ENCODE data around the gene CAMK1G. TPM values are rescaled to one million over a fixed set of nuclear protein-coding genes. Genes with fewer than 3 reads are reported as not detected.
A peak's percentile ranks its signal among the peaks of the same experiment; 100 is the strongest.

CAMK1G gene
- total and polyA plus RNA-seq, 2 experiments from 2014 or later, result 0.32 to 0.76 TPM

DNA sequence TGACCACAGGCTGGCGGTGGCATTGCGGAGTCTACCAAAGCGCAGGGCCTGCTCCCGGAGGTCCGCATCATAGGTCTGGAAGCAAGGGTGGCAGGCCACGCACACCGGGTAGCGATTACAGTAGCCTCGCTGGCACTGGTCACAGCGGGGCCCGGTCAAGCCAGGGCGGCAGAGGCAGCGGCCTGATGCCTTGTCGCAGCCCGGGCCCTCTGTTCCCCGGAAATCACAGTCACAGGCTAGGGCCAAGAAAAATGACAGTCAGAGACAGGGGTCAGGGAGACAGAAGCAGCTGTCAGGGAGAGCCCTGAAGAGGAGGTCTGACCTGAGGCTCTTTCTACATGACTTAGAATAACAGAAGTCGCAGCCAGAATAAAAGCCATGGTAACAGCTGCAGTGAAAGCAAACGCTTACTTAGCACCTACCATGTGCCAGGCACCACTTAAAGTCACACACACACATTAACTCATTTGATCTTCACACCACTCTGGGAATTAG, 42.3 kb downstream of the CAMK1G start:
- Histone ChIP-seq H3K4me1 (ENCODE audit: insufficient read depth) (peaks cover 12% of the 10 kb centered on the region), H3K4me2 (no peak overlapping the region), H2AFZ (0 out of 2 replicates have a peak overlapping the region, but pooled peaks have one; percentile 10), H3K4me3 (no peak overlapping the region), H3K27ac (ENCODE audit: low read depth) (no peak overlapping the region), H3K27me3 (ENCODE audit: insufficient read depth) (no peaks in the 10 kb centered on the region), H3K79me2 (replicated peaks; ENCODE audit: insufficient read depth) (no peaks in the 10 kb centered on the region), H3K36me3 (ENCODE audit: insufficient read depth) (no peaks in the 10 kb centered on the region), H4K20me1 (replicated peaks; ENCODE audit: insufficient read depth) (no peaks in the 10 kb centered on the region), H3F3A (replicated peaks; ENCODE audit: low read depth) (no peaks in the 10 kb centered on the region), H3K9me2 (ENCODE audit: insufficient read depth) (no peaks in the 10 kb centered on the region)
- TF ChIP-seq JUNB (IDR thresholded peaks at IDR 0.05; ENCODE audit: unreplicated experiment) (no peak), ETS1 (IDR thresholded peaks at IDR 0.05) (no peak), ZNF331 (CRISPR knock-in tag; IDR thresholded peaks at IDR 0.05; ENCODE audit: low read depth) (no peak), CREB1 (CRISPR knock-in tag; IDR thresholded peaks at IDR 0.05; ENCODE audit: low read depth) (no peak), EZH2 (IDR thresholded peaks at IDR 0.05; ENCODE audit: low read depth, unreplicated experiment) (no peak), ZNF114 (CRISPR knock-in tag; IDR thresholded peaks at IDR 0.05) (no peak), CTCF (conservative IDR thresholded peaks at IDR 0.05; ENCODE audit: low read depth in 2 of 2) (no peak), EZH2phosphoT487 (IDR thresholded peaks at IDR 0.05; ENCODE audit: unreplicated experiment) (no peak), NANOG (IDR thresholded peaks at IDR 0.05; ENCODE audit: borderline replicate concordance) (no peak), POLR2AphosphoS5 (IDR thresholded peaks at IDR 0.05; ENCODE audit: low read depth) (no peak), STAT1 (IDR thresholded peaks at IDR 0.05; ENCODE audit: unreplicated experiment) (no peak)
- TF ChIP-seq, protein P1, sequence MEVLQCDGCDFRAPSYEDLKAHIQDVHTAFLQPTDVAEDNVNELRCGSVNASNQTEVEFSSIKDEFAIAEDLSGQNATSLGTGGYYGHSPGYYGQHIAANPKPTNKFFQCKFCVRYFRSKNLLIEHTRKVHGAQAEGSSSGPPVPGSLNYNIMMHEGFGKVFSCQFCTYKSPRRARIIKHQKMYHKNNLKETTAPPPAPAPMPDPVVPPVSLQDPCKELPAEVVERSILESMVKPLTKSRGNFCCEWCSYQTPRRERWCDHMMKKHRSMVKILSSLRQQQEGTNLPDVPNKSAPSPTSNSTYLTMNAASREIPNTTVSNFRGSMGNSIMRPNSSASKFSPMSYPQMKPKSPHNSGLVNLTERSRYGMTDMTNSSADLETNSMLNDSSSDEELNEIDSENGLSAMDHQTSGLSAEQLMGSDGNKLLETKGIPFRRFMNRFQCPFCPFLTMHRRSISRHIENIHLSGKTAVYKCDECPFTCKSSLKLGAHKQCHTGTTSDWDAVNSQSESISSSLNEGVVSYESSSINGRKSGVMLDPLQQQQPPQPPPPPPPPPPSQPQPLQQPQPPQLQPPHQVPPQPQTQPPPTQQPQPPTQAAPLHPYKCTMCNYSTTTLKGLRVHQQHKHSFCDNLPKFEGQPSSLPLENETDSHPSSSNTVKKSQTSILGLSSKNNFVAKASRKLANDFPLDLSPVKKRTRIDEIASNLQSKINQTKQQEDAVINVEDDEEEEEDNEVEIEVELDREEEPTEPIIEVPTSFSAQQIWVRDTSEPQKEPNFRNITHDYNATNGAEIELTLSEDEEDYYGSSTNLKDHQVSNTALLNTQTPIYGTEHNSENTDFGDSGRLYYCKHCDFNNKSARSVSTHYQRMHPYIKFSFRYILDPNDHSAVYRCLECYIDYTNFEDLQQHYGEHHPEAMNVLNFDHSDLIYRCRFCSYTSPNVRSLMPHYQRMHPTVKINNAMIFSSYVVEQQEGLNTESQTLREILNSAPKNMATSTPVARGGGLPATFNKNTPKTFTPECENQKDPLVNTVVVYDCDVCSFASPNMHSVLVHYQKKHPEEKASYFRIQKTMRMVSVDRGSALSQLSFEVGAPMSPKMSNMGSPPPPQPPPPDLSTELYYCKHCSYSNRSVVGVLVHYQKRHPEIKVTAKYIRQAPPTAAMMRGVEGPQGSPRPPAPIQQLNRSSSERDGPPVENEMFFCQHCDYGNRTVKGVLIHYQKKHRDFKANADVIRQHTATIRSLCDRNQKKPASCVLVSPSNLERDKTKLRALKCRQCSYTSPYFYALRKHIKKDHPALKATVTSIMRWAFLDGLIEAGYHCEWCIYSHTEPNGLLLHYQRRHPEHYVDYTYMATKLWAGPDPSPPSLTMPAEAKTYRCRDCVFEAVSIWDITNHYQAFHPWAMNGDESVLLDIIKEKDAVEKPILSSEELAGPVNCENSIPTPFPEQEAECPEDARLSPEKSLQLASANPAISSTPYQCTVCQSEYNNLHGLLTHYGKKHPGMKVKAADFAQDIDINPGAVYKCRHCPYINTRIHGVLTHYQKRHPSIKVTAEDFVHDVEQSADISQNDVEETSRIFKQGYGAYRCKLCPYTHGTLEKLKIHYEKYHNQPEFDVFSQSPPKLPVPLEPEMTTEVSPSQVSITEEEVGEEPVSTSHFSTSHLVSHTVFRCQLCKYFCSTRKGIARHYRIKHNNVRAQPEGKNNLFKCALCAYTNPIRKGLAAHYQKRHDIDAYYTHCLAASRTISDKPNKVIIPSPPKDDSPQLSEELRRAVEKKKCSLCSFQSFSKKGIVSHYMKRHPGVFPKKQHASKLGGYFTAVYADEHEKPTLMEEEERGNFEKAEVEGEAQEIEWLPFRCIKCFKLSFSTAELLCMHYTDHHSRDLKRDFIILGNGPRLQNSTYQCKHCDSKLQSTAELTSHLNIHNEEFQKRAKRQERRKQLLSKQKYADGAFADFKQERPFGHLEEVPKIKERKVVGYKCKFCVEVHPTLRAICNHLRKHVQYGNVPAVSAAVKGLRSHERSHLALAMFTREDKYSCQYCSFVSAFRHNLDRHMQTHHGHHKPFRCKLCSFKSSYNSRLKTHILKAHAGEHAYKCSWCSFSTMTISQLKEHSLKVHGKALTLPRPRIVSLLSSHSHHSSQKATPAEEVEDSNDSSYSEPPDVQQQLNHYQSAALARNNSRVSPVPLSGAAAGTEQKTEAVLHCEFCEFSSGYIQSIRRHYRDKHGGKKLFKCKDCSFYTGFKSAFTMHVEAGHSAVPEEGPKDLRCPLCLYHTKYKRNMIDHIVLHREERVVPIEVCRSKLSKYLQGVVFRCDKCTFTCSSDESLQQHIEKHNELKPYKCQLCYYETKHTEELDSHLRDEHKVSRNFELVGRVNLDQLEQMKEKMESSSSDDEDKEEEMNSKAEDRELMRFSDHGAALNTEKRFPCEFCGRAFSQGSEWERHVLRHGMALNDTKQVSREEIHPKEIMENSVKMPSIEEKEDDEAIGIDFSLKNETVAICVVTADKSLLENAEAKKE (CRISPR knock-in tag; IDR thresholded peaks at IDR 0.05), result no peak
- TF ChIP-seq, protein P2, sequence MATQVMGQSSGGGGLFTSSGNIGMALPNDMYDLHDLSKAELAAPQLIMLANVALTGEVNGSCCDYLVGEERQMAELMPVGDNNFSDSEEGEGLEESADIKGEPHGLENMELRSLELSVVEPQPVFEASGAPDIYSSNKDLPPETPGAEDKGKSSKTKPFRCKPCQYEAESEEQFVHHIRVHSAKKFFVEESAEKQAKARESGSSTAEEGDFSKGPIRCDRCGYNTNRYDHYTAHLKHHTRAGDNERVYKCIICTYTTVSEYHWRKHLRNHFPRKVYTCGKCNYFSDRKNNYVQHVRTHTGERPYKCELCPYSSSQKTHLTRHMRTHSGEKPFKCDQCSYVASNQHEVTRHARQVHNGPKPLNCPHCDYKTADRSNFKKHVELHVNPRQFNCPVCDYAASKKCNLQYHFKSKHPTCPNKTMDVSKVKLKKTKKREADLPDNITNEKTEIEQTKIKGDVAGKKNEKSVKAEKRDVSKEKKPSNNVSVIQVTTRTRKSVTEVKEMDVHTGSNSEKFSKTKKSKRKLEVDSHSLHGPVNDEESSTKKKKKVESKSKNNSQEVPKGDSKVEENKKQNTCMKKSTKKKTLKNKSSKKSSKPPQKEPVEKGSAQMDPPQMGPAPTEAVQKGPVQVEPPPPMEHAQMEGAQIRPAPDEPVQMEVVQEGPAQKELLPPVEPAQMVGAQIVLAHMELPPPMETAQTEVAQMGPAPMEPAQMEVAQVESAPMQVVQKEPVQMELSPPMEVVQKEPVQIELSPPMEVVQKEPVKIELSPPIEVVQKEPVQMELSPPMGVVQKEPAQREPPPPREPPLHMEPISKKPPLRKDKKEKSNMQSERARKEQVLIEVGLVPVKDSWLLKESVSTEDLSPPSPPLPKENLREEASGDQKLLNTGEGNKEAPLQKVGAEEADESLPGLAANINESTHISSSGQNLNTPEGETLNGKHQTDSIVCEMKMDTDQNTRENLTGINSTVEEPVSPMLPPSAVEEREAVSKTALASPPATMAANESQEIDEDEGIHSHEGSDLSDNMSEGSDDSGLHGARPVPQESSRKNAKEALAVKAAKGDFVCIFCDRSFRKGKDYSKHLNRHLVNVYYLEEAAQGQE (IDR thresholded peaks at IDR 0.05; ENCODE audit: unreplicated experiment), result no peak
- Mint-ChIP-seq H3K4me3 (no peak overlapping the region), H3K27ac (no peak overlapping the region), H3K36me3 (ENCODE audit: low read depth) (no peaks in the 10 kb centered on the region; the same call in 2 of the 3 replicates), H3K9me3 (no peaks in the 10 kb centered on the region; the same call in 2 of the 3 replicates), H3K27me3 (ENCODE audit: insufficient read depth, low read depth, poor library complexity) (peaks cover 8% of the 10 kb centered on the region), H3K4me1 (peaks cover 28% of the 10 kb centered on the region)
- DNase-seq (ENCODE audit: low spot score), result no peak
- ATAC-seq, result no peak
